ENCODE measurements around the gene OSBPL6. TPM values are rescaled to one million over a fixed set of nuclear protein-coding genes. Genes with fewer than 3 reads are reported as not detected.

Gene OSBPL6
- total and polyA plus RNA-seq, 10 of the 15 experiments (the other 5 are each of a cell fraction or from before 2014, with no cell fraction given), result 0.01 to 0.08 (median 0.03) TPM; not detected in 5

- FAIRE-seq, result no peak
- H3K27me3 ChIP-seq (replicated peaks in 1 of 2; ENCODE audit: control insufficient read depth in 2 of 2, insufficient read depth in 2 of 2, low read length in 1 of 2), result no peaks in the 10 kb centered on the region
- no peaks in the 10 kb centered on the region for H4K20me1 ChIP-seq (ENCODE audit: control insufficient read depth, insufficient read depth)
- RAD21 ChIA-PET (ENCODE audit: unreplicated experiment), result no interaction called here
- DNase-seq (ENCODE audit: low read depth, low spot score), result no peak
- no peak overlapping the region for H3K4me2 ChIP-seq (ENCODE audit: control insufficient read depth, insufficient read depth)
- POLR2A ChIA-PET, result no interaction called here
- H3K36me3 ChIP-seq (ENCODE audit: control insufficient read depth in 2 of 2, insufficient read depth in 2 of 2, low read length in 1 of 2), result no peaks in the 10 kb centered on the region
- H2AFZ ChIP-seq (ENCODE audit: control insufficient read depth, low read depth, low read length), result no peak overlapping the region
- intact Hi-C loops (cut with micrococcal nuclease; ENCODE audit: unreplicated experiment) (no loop called here), in situ Hi-C loops (cut with MboI) (no loop called here)
- no peaks in the 10 kb centered on the region for H3K79me2 ChIP-seq (ENCODE audit: control insufficient read depth, insufficient read depth, low read length)
- no peak overlapping the region for H3K27ac ChIP-seq (ENCODE audit: control insufficient read depth, insufficient read depth)
- H3K4me1 ChIP-seq (ENCODE audit: control insufficient read depth, insufficient read depth, low read length), result no peaks in the 10 kb centered on the region
- no TSS peak for BruUV-seq (replicated peaks)
- 73% methylated on average over 1 of the region's 1 CpG for WGBS (ENCODE audit: insufficient coverage, insufficient replicate concordance, low lambda C conversion rate, missing lambda C conversion rate)
- CTCF ChIA-PET, result no interaction called here
- ATAC-seq, result no peak
- no peaks in the 10 kb centered on the region for H3K9me3 ChIP-seq (replicated peaks; ENCODE audit: control insufficient read depth, insufficient read depth, low read length)
- SMC1A ChIA-PET (ENCODE audit: uncharacterized antibody, unreplicated experiment), result no interaction called here
- H3K4me3 ChIP-seq, result no peak overlapping the region
- TF ChIP-seq LARP7 (IDR thresholded peaks at IDR 0.05) (no peak), RFX5 (IDR thresholded peaks at IDR 0.05; ENCODE audit: low read depth, low read length) (no peak), RUNX3 (IDR thresholded peaks at IDR 0.05; ENCODE audit: low read length) (no peak), NR2C1 (IDR thresholded peaks at IDR 0.05) (no peak), EED (IDR thresholded peaks at IDR 0.05; ENCODE audit: low read depth) (no peak), SREBF1 (IDR thresholded peaks at IDR 0.05; ENCODE audit: low read length) (no peak), SRF (IDR thresholded peaks at IDR 0.05; ENCODE audit: low read depth in 2 of 2, low read length in 2 of 2) (no peak), PBX3 (IDR thresholded peaks at IDR 0.05; ENCODE audit: insufficient replicate concordance, low read depth, low read length) (no peak), ASH2L (IDR thresholded peaks at IDR 0.05; ENCODE audit: borderline replicate concordance, low read depth) (no peak), IRF3 (IDR thresholded peaks at IDR 0.05) (no peak), ELK1 (IDR thresholded peaks at IDR 0.05; ENCODE audit: low read depth, low read length) (no peak), MYB (IDR thresholded peaks at IDR 0.05; ENCODE audit: borderline replicate concordance, low read depth, low read length) (no peak)
- no peak overlapping the region for H3K9ac ChIP-seq (ENCODE audit: control insufficient read depth, insufficient read depth, low read length)
These were observed 43.3 kb downstream of the OSBPL6 start for GRCh38 chr2:178237488-178238153.
